Thyroid gland (tissue), 4 donors: ENCODE results near the gene KIF27.

ENCODE experiments used
- CTCF ChIP-seq, 6 experiments: fragments of 200-600 bp in 3 of 6; fragments of 450-650 bp in 3 of 6; sonication (generic) in 3 of 6; IDR thresholded peaks; one replicate each; pipeline ENCODE4 v1.5.1; 2016 to 2019; ENCODE audit warnings: antibody characterized with exemption in 6 of 6, mild to moderate bottlenecking in 2 of 6, inconsistent platforms in 1 of 6, moderate library complexity in 1 of 6
- POLR2A ChIP-seq, 2 donors: fragments of 450-650 bp; IDR thresholded peaks; one replicate each; pipeline ENCODE4 v1.6.1; 2017; ENCODE audit warnings: antibody characterized with exemption in 2 of 2, mild to moderate bottlenecking in 2 of 2, moderate library complexity in 1 of 2

DNA sequence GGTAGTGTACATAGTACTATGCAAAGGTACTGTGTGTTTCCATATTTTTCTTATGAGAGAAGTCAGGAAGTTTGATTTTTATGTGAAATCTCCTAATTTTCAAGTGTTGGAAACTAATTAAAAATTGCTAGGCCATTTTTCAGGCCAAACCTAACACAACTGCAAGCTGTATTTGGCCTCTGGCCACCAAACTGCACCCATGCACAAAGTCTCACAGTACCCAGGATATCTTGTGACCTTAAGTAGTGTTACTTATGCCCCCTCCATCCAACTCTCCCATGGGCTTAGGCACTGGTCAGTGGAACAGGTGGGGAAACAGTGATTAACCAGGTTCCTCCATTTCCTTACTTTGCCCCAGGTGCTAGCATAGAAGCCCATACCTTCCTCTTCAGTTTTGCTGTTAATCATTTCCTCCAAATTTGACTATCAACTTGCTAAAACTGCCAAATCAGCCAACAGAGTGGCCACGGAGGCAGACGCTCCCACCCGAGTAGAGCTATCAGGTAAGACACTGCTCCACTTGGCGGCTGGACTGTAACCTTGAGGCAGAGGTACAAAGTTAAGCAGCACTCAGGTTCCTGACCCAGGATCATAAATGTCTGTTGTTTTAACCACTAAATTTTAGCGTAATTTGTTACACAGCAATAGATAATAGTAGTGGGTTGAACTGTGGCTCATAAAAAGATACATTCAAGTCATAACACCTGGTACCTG is 19.5 kb upstream of the KIF27 start:
- no peak for TF ChIP-seq POLR2A (IDR thresholded peaks at IDR 0.05)
- no peak for TF ChIP-seq CTCF (IDR thresholded peaks at IDR 0.05)
